NCI-H69 (cell line): Measurements from ENCODE around the gene BHLHA15.

Experiments
- DNase-seq: peaks from one replicate; lab custom pipeline; 2025; lab: John Stamatoyannopoulos, UW

Gene BHLHA15

DNA sequence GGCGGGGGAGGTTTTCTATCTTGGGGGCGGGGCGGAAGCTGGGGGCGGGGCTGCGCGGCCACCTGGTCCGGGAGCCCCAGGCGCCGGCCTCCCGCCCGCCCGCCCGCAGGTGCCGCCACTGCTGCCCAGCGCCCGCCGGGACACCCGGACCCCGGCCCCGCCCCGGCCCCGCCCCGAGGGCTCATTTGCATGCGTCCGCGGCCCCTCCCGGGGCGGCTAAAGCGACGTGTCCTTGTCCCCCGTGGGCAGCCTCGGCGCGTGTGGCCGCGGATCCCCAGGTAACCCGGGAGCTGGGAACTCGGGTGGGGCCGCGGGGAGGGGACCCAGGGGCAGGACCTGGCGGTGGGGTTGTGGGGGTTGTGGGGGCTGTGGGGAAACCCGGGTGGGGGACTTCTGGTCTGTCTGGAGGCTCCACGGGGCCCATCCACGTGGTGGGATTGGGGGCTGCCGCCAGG lies at the start of gene BHLHA15:
Gene BHLHA15 (plus strand): TSS at position 219 of the 455 bp plus-strand sequence. CDS start 871 bp downstream, outside the sequence.
- DNase-seq = peak; percentile 88

GRCh38 chr7:98162758-98163157 lies 48.5 kb upstream of the BHLHA15 start:
- no peak for DNase-seq

- DNase-seq = no peak
Observed at GRCh38 chr7:98163269-98163668, 48.0 kb upstream of the BHLHA15 start.

GRCh38 chr7:98163704-98164494 lies 47.3 kb upstream of the BHLHA15 start:
- DNase-seq = no peak

GRCh38 chr7:98165827-98166667 lies 45.2 kb upstream of the BHLHA15 start:
- DNase-seq = peak; percentile 68

DNA sequence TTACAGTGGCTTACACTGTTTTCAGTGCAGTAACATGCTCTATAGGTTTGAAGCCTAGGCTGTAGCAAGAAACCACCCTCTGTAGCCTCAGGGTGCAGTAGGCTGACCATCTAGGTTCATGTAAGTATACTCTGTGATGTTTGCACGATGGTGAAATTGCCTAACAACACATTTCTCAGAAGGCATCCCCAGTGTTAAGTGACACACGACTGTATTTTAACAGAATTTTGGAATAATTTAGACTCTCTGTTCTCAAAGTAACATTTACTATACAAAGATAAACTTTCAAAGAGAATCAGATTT lies 44.6 kb upstream of the BHLHA15 start:
- peak; percentile 33 for DNase-seq

- no peak for DNase-seq
Observed at GRCh38 chr7:98167653-98168052, 43.6 kb upstream of the BHLHA15 start.

GRCh38 chr7:98168181-98168903 lies 42.9 kb upstream of the BHLHA15 start:
- peak; percentile 90 for DNase-seq

GRCh38 chr7:98168904-98169621 lies 42.2 kb upstream of the BHLHA15 start:
- DNase-seq = no peak

GRCh38 chr7:98170966-98171365 lies 40.3 kb upstream of the BHLHA15 start:
- no peak for DNase-seq

DNA sequence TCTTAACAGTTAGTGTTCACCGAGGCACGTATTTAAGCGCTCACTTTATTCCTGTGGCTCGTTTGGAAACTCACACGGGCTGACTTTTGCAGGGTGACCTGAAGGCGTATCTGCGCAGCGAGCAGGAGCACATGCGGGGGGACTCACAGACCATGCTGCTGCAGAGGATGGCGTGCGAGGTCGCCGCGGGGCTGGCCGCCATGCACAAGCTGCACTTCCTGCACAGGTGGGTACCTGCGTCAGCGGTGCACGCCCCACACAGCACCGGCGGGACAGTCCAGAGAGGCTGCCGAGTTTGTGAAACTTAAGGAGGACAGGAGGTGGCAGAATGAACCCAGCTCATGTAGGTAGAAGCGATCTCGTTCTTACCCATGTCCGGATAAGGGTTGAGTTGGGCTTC lies 39.8 kb upstream of the BHLHA15 start:
- DNase-seq = no peak

DNA sequence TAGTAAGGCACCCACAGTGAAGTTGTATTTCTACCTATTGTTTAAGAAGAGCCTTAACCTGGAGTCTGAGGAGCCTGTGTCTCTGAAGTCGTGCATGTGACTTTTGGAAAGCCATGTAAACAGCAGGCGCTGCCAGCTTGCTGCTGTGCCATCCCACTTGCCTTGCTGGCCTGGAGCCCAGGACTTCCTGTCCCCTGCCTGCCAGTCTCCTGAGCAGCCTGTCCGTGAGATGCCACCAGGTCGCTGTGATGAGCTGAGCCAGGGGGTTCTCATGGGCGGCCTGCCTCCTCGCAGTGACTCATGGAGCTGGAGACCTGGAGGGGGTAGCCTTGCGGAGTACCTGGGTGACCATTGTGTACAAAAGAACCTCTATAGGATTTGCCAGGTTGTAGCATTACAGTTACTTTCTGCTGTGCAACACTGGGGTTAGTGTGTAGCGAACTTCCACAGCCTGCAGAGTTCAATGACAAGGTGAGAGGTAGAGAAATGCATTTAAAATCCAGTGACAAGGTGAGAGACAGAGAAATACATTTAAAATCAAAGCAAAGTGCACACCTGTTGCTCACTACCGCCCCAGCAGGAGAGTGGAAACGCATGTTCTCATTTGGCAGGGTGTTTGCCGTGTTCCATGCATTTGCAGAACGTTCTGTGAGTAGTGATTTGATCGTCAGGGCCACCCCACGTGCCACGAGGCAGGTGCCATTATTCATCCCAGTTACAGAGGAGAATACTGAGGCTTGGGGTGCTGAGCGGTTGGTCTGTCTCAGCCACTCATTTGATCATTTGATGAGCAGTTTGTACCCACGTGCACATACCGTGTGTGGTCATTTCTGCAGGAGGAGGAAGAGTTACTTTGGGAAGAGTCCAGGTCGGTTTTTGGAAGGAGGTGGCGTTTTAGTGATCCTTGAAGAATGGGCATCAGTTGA lies 36.6 kb upstream of the BHLHA15 start:
- no peak for DNase-seq

- no peak for DNase-seq
Observed at GRCh38 chr7:98175260-98175940, 35.8 kb upstream of the BHLHA15 start.

- DNase-seq = no peak
Observed at GRCh38 chr7:98177553-98177952, 33.7 kb upstream of the BHLHA15 start.

DNA sequence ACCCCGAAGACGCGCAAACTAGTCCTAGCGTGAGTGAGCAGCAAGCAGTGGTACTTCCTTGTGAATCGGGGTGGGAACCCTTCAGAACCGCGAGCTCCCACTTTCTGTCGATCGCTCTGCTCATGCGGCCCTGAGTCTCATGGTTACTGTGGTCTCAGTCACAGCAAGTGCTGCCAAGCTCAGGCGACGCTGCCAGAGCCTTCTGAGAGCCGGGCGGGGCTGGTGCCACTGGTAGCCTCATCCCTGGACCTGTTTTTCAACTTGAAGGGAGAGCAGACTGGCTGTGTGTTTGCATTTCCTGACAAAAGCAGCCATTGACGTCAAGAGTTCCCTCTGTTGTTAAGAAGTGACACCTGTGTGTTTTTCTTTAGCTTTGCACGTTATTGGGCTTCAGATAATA lies 32.9 kb upstream of the BHLHA15 start:
- DNase-seq = no peak

DNA sequence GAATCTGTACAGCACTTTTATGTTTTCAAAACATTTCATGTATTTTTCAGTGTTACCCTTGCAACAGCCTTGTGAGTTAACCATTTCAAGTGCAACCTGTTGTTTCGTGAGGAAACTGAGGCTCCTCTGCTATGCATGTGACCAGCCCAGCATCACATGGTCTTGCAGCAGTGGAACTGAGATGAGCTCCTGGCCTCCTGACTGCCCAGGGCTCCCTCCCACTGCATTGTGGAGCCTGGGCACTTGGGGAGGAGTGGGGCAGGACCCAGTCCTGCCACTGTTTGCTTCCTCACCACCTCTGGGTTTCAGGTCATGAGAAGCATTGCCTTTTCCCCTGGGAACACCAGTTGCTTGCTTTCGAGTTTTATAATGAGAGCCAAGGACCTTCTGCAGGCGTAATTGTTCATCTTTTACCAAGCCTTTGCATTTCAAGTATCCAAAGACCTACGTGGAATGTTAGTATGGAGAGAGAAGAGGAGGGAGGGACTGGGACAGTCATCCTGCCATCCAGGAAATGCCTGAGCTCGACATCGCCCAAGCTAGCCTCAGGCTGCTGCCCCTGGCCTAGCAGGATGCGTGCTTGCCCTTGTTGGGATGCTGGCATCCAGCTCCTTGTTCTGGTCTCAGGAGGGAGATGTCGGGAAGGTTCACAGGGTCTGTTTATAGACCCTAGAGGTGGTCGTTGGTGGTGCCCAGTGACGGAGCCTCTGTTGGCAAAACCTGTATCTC lies 32.3 kb upstream of the BHLHA15 start:
- no peak for DNase-seq

DNA sequence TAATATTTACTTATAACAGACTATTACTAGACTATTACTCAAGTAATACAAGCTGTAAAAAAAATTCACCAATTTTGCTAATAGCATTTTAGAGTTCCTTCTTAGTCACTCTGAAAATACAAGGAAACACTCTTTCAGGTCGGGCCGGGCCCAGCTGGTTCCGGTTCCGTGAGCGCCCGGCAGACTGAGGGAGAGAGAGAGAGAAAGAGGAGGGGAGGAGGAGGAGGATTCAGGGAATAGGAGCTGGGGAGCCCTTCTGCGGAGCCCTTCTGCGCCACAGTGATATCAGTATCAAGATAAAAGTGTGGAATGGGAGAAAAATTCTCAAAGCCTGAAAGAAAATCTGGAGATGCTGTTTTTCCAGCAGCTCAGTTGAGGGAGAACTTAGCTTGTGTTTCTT lies 30.5 kb upstream of the BHLHA15 start:
- no peak for DNase-seq

- no peak for DNase-seq
Observed at GRCh38 chr7:98185101-98185500, 26.1 kb upstream of the BHLHA15 start.

GRCh38 chr7:98186452-98187137 lies 24.6 kb upstream of the BHLHA15 start:
- no peak for DNase-seq
